HepG2 (cell line): ENCODE results near the gene RPL36AL. TPM values are rescaled to one million over a fixed set of nuclear protein-coding genes. Genes with fewer than 3 reads are reported as not detected.

ENCODE experiments used
- ARNT ChIP-seq: fragments of 450-650 bp; IDR thresholded peaks from 2 replicates; pipeline ENCODE4 v1.6.1; 2017
- DR1 ChIP-seq: sonication (generic); formaldehyde crosslinking; IDR thresholded peaks from 2 replicates; pipeline ENCODE4 v1.8.0; 2021; ENCODE audit warnings: mild to moderate bottlenecking, missing genetic modification reagents, inconsistent platforms
- GFI1 ChIP-seq: sonication (generic); formaldehyde crosslinking; IDR thresholded peaks from 2 replicates; pipeline ENCODE4 v1.5.0; 2020; ENCODE audit warnings: missing genetic modification reagents, mild to moderate bottlenecking, borderline replicate concordance
- KDM2A ChIP-seq: sonication (generic); formaldehyde crosslinking; IDR thresholded peaks from 2 replicates; pipeline ENCODE4 v1.4.0; 2020; ENCODE audit warnings: low read depth, missing genetic modification reagents, borderline replicate concordance
- MIER2 ChIP-seq: IDR thresholded peaks from 2 replicates; pipeline ENCODE4 v1.6.1; 2016; ENCODE audit warnings: missing biosample characterization, missing genetic modification reagents
- MTF1 ChIP-seq: sonication (generic); formaldehyde crosslinking; IDR thresholded peaks from 2 replicates; pipeline ENCODE4 v1.5.0; 2020; ENCODE audit warnings: missing genetic modification reagents
- POLR2G ChIP-seq: fragments of 200-400 bp; formaldehyde crosslinking; IDR thresholded peaks from 2 replicates; pipeline ENCODE4 v1.6.1; 2018; ENCODE audit warnings: mild to moderate bottlenecking, low read depth, low read length, moderate library complexity
- SALL1 ChIP-seq: sonication (generic); formaldehyde crosslinking; IDR thresholded peaks from 2 replicates; pipeline ENCODE4 v1.8.0; 2022; ENCODE audit warnings: mild to moderate bottlenecking, missing genetic modification reagents
- THYN1 ChIP-seq: sonication (generic); formaldehyde crosslinking; IDR thresholded peaks from 2 replicates; pipeline ENCODE4 v1.8.1; 2023; ENCODE audit warnings: low read depth, mild to moderate bottlenecking, moderate library complexity, missing genetic modification reagents, borderline replicate concordance
- ZNF205 ChIP-seq: IDR thresholded peaks from 2 replicates; pipeline ENCODE4 v1.6.1; 2018; ENCODE audit warnings: missing biosample characterization, missing genetic modification reagents
- ZNF543 ChIP-seq: sonication (generic); formaldehyde crosslinking; IDR thresholded peaks from 2 replicates; pipeline ENCODE4 v1.4.0; 2020; ENCODE audit warnings: mild to moderate bottlenecking, missing genetic modification reagents
- ZNF605 ChIP-seq: sonication (generic); formaldehyde crosslinking; IDR thresholded peaks from 2 replicates; pipeline ENCODE4 v1.8.0; 2022; ENCODE audit warnings: mild to moderate bottlenecking, missing genetic modification reagents
- ZNF672 ChIP-seq: sonication (generic); formaldehyde crosslinking; IDR thresholded peaks from 2 replicates; pipeline ENCODE4 v1.8.1; 2022; ENCODE audit warnings: missing genetic modification reagents
- ZNF761 ChIP-seq: sonication (generic); formaldehyde crosslinking; conservative IDR thresholded peaks from 2 replicates; pipeline ENCODE4 v1.4.0; 2020; ENCODE audit warnings: mild to moderate bottlenecking, missing genetic modification reagents
- ZNF841 ChIP-seq: sonication (generic); formaldehyde crosslinking; IDR thresholded peaks from 2 replicates; pipeline ENCODE4 v1.8.1; 2023; ENCODE audit warnings: missing genetic modification reagents, borderline replicate concordance
- polyA plus RNA-seq, 8 experiments: library from polyadenylated mRNA; depleted of rRNA in 3 of 8; stranded (reverse) in 7 of 8; unstranded in 1 of 8; fragments of >200 nt; fragmentation: Illumina TruSeq in 4 of 8; extraction: Trizol in 4 of 8; gene quantifications; 2 replicates each; pipeline versions ENCODE4 v1.2.1 to v1.2.3, GENCODE V29; 2011 to 2016; ENCODE audit warnings: low read depth in 4 of 8, missing spikeins in 1 of 8, mixed read lengths in 1 of 8; ENCODE audit not compliant: insufficient read depth in 1 of 8
- total RNA-seq, 5 experiments: library from RNA; depleted of rRNA; stranded (reverse); fragments of >200 nt; fragmentation: Illumina TruSeq; extraction: Trizol; gene quantifications; 2 replicates each; pipeline ENCODE4 v1.2.3, GENCODE V29; 2016; ENCODE audit warnings: low read depth in 1 of 5
- TF ChIP-seq, protein P1 (sequence below): sonication (generic); formaldehyde crosslinking; IDR thresholded peaks from 2 replicates; pipeline ENCODE4 v1.5.0; 2020; ENCODE audit warnings: mild to moderate bottlenecking, missing genetic modification reagents
- TF ChIP-seq, protein P2 (sequence below): sonication (generic); formaldehyde crosslinking; IDR thresholded peaks from 2 replicates; pipeline ENCODE4 v1.5.1; 2020; ENCODE audit warnings: mild to moderate bottlenecking, missing genetic modification reagents, moderate library complexity
- TF ChIP-seq, protein P3 (sequence below): sonication (generic); formaldehyde crosslinking; IDR thresholded peaks from 2 replicates; pipeline ENCODE4 v1.5.0; 2020; ENCODE audit warnings: mild to moderate bottlenecking, missing genetic modification reagents
- TF ChIP-seq, protein P4 (sequence below): IDR thresholded peaks from 2 replicates; pipeline ENCODE4 v1.6.1; 2016

The RPL36AL gene
- total and polyA plus RNA-seq, 2 of the 13 experiments (the other 11 are each of a cell fraction or from before 2014, with no cell fraction given): 90.0 to 294 TPM

DNA sequence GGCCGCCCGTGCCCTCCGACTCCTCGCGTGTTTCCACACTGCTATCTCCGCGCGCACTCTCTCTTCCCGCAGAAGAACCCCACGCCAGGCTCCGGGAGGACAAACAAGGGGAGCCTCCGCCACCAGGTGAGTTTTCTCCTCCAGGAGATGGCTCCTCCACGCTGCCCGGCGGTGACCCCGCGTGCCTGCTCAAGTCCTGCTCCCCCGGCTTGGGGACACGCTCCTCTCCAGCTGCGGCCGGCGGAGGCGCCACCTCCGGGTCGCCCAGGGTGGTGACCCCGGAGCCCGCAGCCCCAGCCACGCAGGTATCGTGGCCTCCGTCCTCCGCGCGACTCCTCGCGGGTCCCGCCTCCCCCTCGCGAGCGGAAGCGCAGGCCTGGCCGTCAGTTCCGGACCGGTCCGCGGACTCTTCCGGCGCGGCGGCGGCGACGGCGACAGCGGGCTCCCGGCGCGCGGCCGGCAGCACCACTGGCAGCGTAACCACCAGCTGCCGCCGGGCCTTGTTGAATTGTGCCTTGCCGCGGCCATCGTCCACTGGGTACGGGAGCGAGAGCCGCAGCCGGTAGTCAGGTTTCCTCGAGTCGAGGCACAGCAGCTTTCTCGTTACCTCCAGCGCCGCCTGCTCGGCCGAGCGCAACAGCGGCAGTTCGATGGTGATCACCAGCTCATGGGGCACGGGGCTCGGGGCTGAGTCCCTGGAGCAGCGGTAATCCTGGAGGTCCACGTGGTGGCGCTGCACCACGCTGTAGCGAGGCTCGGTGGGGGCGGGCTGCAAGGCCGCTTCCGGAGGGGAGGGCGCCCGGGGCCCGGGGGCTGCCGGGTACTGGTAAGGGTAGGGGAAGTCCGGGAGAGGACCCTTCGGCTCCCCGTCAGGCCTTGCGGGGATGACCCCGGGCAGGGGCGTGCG is 13.5 kb upstream of the RPL36AL start (continued):
- TF ChIP-seq SALL1 (CRISPR knock-in tag) (peak; percentile 77), DR1 (CRISPR knock-in tag) (no peak), ZNF205 (CRISPR knock-in tag) (no peak), KDM2A (peak; percentile 91), MTF1 (0 out of 2 replicates have a peak, but pooled peaks have one; percentile 50), ZNF605 (CRISPR knock-in tag) (peak; percentile 8), ZNF543 (CRISPR knock-in tag) (peak; percentile 29), ZNF841 (CRISPR knock-in tag) (peak; percentile 94), ARNT (no peak), ZNF672 (no peak), GFI1 (CRISPR knock-in tag) (peak; percentile 54; the same call in 1 of the 2 replicates), MIER2 (CRISPR knock-in tag) (no peak), ZNF761 (CRISPR knock-in tag) (peak; percentile 93), THYN1 (CRISPR knock-in tag) (no peak), POLR2G (peak; percentile 93)
- TF ChIP-seq, protein P1, sequence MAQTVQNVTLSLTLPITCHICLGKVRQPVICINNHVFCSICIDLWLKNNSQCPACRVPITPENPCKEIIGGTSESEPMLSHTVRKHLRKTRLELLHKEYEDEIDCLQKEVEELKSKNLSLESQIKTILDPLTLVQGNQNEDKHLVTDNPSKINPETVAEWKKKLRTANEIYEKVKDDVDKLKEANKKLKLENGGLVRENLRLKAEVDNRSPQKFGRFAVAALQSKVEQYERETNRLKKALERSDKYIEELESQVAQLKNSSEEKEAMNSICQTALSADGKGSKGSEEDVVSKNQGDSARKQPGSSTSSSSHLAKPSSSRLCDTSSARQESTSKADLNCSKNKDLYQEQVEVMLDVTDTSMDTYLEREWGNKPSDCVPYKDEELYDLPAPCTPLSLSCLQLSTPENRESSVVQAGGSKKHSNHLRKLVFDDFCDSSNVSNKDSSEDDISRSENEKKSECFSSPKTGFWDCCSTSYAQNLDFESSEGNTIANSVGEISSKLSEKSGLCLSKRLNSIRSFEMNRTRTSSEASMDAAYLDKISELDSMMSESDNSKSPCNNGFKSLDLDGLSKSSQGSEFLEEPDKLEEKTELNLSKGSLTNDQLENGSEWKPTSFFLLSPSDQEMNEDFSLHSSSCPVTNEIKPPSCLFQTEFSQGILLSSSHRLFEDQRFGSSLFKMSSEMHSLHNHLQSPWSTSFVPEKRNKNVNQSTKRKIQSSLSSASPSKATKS: peak; percentile 94; the same call in 1 of the 2 replicates
- TF ChIP-seq, protein P2, sequence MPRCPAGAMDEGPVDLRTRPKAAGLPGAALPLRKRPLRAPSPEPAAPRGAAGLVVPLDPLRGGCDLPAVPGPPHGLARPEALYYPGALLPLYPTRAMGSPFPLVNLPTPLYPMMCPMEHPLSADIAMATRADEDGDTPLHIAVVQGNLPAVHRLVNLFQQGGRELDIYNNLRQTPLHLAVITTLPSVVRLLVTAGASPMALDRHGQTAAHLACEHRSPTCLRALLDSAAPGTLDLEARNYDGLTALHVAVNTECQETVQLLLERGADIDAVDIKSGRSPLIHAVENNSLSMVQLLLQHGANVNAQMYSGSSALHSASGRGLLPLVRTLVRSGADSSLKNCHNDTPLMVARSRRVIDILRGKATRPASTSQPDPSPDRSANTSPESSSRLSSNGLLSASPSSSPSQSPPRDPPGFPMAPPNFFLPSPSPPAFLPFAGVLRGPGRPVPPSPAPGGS: peak; percentile 35; the same call in 1 of the 2 replicates
- TF ChIP-seq, protein P3, sequence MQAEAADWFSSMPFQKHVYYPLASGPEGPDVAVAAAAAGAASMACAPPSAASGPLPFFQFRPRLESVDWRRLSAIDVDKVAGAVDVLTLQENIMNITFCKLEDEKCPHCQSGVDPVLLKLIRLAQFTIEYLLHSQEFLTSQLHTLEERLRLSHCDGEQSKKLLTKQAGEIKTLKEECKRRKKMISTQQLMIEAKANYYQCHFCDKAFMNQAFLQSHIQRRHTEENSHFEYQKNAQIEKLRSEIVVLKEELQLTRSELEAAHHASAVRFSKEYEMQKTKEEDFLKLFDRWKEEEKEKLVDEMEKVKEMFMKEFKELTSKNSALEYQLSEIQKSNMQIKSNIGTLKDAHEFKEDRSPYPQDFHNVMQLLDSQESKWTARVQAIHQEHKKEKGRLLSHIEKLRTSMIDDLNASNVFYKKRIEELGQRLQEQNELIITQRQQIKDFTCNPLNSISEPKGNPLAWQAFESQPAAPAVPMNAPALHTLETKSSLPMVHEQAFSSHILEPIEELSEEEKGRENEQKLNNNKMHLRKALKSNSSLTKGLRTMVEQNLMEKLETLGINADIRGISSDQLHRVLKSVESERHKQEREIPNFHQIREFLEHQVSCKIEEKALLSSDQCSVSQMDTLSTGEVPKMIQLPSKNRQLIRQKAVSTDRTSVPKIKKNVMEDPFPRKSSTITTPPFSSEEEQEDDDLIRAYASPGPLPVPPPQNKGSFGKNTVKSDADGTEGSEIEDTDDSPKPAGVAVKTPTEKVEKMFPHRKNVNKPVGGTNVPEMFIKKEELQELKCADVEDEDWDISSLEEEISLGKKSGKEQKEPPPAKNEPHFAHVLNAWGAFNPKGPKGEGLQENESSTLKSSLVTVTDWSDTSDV: no peak
- TF ChIP-seq, protein P4, sequence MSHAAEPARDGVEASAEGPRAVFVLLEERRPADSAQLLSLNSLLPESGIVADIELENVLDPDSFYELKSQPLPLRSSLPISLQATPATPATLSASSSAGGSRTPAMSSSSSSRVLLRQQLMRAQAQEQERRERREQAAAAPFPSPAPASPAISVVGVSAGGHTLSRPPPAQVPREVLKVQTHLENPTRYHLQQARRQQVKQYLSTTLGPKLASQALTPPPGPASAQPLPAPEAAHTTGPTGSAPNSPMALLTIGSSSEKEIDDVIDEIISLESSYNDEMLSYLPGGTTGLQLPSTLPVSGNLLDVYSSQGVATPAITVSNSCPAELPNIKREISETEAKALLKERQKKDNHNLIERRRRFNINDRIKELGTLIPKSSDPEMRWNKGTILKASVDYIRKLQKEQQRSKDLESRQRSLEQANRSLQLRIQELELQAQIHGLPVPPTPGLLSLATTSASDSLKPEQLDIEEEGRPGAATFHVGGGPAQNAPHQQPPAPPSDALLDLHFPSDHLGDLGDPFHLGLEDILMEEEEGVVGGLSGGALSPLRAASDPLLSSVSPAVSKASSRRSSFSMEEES (CRISPR knock-in tag): peak; percentile 53
